HG03342 (cell line): Measurements from ENCODE around the gene USPL1.

Source experiments
- ATAC-seq: cut with Tn5 transposase; IDR thresholded peaks from one replicate; pipeline ENCODE4 v1.9.1; 2021; ENCODE audit warnings: mild to moderate bottlenecking, moderate library complexity; ENCODE audit not compliant: unreplicated experiment

USPL1 gene

GRCh38 chr13:30692113-30692512 is 74.4 kb downstream of the USPL1 start:
- ATAC-seq = no peak

- ATAC-seq = no peak
Observed at GRCh38 chr13:30696278-30697176, 78.8 kb downstream of the USPL1 start.

GRCh38 chr13:30697177-30697953 is 79.6 kb downstream of the USPL1 start:
- ATAC-seq = no peak

- ATAC-seq = no peak
Observed at GRCh38 chr13:30697996-30698401, 80.3 kb downstream of the USPL1 start.

- no peak for ATAC-seq
Observed at GRCh38 chr13:30698488-30699005, 80.8 kb downstream of the USPL1 start.

GRCh38 chr13:30700364-30700763 is 82.6 kb downstream of the USPL1 start:
- ATAC-seq = no peak

- no peak for ATAC-seq
Observed at GRCh38 chr13:30702006-30702405, 84.3 kb downstream of the USPL1 start.

- no peak for ATAC-seq
Observed at GRCh38 chr13:30704596-30704995, 86.9 kb downstream of the USPL1 start.

- no peak for ATAC-seq
Observed at GRCh38 chr13:30705680-30706079, 88.0 kb downstream of the USPL1 start.

GRCh38 chr13:30708541-30708940 is 90.8 kb downstream of the USPL1 start:
- ATAC-seq = no peak
